ENCODE measurements around the gene TCN2.
"Not testable (repeated sequence)": the region's sequence is repeated elsewhere in the genome, so short reads cannot be mapped to it uniquely, and the experiment has no call there.

The TCN2 gene

GRCh38 chr22:30627471-30627870 lies 20.5 kb downstream of the TCN2 start:
- H3K4me3 ChIP-seq (ENCODE audit: low read length), result no peak overlapping the region
- no peak for DNase-seq (ENCODE audit: low read depth)
- TF ChIP-seq, protein P1, sequence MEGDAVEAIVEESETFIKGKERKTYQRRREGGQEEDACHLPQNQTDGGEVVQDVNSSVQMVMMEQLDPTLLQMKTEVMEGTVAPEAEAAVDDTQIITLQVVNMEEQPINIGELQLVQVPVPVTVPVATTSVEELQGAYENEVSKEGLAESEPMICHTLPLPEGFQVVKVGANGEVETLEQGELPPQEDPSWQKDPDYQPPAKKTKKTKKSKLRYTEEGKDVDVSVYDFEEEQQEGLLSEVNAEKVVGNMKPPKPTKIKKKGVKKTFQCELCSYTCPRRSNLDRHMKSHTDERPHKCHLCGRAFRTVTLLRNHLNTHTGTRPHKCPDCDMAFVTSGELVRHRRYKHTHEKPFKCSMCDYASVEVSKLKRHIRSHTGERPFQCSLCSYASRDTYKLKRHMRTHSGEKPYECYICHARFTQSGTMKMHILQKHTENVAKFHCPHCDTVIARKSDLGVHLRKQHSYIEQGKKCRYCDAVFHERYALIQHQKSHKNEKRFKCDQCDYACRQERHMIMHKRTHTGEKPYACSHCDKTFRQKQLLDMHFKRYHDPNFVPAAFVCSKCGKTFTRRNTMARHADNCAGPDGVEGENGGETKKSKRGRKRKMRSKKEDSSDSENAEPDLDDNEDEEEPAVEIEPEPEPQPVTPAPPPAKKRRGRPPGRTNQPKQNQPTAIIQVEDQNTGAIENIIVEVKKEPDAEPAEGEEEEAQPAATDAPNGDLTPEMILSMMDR (conservative IDR thresholded peaks at IDR 0.05; ENCODE audit: low read length), result no peak

- no peak for DNase-seq (ENCODE audit: low read depth)
- H3K4me3 ChIP-seq (ENCODE audit: low read length), result no peak overlapping the region
- TF ChIP-seq, protein P1 (conservative IDR thresholded peaks at IDR 0.05; ENCODE audit: low read length), result no peak
Measured at GRCh38 chr22:30628491-30628890, 21.5 kb downstream of the TCN2 start.

DNA sequence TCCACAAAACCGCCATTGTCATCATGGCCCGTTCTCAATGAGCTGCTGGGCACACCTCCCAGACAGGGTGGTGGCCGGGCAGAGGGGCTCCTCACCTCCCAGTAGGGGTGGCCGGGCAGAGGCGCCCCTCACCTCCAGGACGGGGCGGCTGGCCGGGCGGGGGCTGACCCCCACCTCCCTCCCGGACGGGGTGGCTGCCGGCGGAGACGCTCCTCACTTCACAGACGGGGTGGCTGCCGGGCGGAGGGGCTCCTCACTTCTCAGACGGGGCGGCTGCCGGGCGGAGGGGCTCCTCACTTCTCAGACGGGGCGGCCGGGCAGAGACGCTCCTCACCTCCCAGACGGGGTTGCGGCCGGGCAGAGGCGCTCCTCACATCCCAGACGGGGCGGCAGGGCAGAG lies 24.5 kb downstream of the TCN2 start:
- not testable (repeated sequence) for H3K4me3 ChIP-seq (ENCODE audit: low read length); DNase-seq (ENCODE audit: low read depth)

- H3K4me3 ChIP-seq (ENCODE audit: low read length), result peak overlapping the region; percentile 44
- TF ChIP-seq, protein P1 (conservative IDR thresholded peaks at IDR 0.05; ENCODE audit: low read length), result peak; percentile 90
- peak; percentile 87 for DNase-seq (ENCODE audit: low read depth)
Measured at GRCh38 chr22:30634471-30635233, 27.7 kb downstream of the TCN2 start.

DNA sequence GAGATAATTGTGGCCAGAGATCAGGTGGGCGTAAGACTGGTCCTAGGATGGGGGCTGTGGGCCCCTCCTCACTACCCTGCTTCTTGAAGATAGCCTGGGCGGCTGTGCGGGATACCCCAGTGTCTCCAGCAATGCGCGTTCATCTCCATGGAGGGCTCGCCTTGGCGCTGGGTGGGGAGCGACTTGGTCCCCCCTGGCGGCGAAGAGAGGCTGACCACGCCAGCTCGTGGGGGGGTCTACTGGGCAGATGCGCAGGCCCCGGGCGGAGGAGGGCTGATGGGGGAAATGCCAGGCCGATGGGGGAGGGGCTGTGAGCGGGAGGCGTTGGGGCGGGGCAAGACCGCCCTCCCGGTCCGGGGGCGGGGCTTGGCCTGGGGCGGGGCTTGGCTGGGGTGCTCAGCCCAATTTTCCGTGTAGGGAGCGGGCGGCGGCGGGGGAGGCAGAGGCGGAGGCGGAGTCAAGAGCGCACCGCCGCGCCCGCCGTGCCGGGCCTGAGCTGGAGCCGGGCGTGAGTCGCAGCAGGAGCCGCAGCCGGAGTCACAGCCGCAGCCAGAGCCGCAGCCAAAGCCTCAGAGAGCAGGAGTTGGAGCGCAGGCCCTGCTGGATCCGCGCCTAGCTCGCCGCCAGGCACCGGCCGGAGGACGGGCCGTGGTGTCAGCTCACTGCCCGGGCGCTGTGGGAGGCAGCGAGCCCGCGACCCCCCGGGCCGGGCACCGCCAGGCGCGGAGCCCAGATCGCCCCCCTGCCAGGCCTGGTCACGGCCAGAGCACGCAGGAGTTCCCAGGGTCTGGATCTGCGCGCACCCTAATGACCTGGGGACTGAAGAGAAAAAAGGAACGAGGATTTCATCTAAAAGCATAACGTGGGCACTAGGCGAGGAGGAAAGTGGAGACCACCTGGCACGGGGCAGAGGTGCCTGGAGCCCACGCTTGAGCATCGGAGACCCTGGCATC lies 28.6 kb downstream of the TCN2 start, which contains the start of gene SLC35E4:
SLC35E4 (plus strand) TSS at position 509 of the 953 bp plus-strand sequence. CDS start 670 bp downstream, outside the sequence.
- TF ChIP-seq, protein P1 (conservative IDR thresholded peaks at IDR 0.05; ENCODE audit: low read length), result peak; percentile 39
- H3K4me3 ChIP-seq (ENCODE audit: low read length), result peak within 1 kb of the TSS; percentile 80
- peak; percentile 87 for DNase-seq (ENCODE audit: low read depth)

DNA sequence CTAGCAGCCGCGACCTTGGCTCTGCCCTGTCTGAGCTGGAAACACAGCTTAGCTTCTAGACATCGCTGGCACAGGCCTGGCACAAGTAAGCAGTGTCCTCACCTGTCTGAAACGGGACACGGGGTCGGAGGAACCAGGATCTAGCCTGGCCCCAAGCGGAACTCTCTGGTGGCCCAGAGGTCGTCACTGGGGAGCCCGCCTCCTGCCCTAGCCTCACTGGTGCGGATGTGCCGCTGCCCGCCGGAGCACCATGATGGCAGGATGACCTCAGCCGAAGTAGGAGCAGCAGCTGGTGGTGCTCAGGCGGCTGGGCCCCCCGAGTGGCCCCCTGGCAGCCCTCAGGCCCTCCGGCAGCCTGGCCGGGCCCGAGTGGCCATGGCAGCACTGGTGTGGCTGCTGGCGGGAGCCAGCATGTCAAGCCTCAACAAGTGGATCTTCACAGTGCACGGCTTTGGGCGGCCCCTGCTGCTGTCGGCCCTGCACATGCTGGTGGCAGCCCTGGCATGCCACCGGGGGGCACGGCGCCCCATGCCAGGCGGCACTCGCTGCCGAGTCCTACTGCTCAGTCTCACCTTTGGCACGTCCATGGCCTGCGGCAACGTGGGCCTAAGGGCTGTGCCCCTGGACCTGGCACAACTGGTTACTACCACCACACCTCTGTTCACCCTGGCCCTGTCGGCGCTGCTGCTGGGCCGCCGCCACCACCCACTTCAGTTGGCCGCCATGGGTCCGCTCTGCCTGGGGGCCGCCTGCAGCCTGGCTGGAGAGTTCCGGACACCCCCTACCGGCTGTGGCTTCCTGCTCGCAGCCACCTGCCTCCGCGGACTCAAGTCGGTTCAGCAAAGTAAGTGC lies 29.5 kb downstream of the TCN2 start:
- DNase-seq (ENCODE audit: low read depth), result peak; percentile 15
- peak overlapping the region; percentile 80 for H3K4me3 ChIP-seq (ENCODE audit: low read length)

More for the DNA sequence above, 29.5 kb downstream of the TCN2 start:
- TF ChIP-seq, protein P1 (conservative IDR thresholded peaks at IDR 0.05; ENCODE audit: low read length), result peak; percentile 29
